Measurements from ENCODE around the gene ATP6V0E1. TPM values are rescaled to one million over a fixed set of nuclear protein-coding genes. Genes with fewer than 3 reads are reported as not detected.

The ATP6V0E1 gene
- total and polyA plus RNA-seq, 3 donors from 2014 or later: 124 to 170 (median 134) TPM

DNA sequence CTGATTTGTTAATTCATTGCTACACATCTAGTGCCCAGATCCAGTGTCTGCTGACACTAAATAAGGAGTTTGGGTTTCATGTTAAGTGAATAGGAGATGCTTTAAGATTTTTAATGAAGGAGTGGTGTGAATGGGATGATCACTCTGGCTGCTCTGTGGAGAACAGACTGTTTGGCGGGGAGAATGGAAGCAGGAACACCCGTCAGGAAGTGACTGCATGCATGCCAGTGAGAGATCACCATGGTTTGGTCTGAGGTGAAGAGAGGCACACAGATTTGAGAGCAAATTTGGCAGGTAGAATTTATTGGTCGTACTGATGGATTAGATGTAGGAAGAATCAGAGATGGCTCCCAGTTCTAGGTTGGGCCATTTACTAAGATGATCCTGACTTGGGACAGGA is 19.8 kb downstream of the ATP6V0E1 start:
- Histone ChIP-seq H3K4me1 (peaks cover 17% of the 10 kb centered on the region), H3K36me3 (ENCODE audit: low read depth, missing control alignments) (no peaks in the 10 kb centered on the region), H3K4me3 (no peak overlapping the region), H3K27me3 (no peaks in the 10 kb centered on the region), H3K27ac (no peak overlapping the region), H3K9me3 (no peaks in the 10 kb centered on the region)
- DNase-seq: no peak
- WGBS, 2 donors: 74 to 85% methylated on average over 3 of the region's 3 CpGs
- intact Hi-C loops (cut with DNase I; ENCODE audit: low total_unique reads): no loop called here
- no peak for TF ChIP-seq POLR2A (IDR thresholded peaks at IDR 0.05)
- TF ChIP-seq, protein P1, sequence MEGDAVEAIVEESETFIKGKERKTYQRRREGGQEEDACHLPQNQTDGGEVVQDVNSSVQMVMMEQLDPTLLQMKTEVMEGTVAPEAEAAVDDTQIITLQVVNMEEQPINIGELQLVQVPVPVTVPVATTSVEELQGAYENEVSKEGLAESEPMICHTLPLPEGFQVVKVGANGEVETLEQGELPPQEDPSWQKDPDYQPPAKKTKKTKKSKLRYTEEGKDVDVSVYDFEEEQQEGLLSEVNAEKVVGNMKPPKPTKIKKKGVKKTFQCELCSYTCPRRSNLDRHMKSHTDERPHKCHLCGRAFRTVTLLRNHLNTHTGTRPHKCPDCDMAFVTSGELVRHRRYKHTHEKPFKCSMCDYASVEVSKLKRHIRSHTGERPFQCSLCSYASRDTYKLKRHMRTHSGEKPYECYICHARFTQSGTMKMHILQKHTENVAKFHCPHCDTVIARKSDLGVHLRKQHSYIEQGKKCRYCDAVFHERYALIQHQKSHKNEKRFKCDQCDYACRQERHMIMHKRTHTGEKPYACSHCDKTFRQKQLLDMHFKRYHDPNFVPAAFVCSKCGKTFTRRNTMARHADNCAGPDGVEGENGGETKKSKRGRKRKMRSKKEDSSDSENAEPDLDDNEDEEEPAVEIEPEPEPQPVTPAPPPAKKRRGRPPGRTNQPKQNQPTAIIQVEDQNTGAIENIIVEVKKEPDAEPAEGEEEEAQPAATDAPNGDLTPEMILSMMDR (IDR thresholded peaks at IDR 0.05): no peak

DNA sequence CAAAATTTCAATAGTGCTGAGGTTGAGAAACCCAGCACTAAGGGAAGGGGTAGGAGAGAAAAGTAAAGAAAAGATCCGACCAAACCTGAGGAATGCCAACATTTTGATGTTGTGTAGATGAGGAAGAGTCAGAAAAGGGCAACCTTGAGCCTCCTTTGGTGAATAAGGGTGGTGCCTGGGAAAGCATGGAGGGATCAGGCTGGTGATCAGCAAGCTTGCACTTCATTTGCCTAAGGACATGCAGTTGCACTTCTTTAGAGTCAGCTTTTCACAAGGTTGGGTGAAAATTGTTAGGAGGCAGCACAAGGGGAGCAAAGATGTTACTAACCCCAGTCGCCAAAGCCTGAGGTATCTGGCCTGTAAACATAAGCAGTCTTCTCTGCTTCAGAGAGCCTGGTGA is 20.4 kb downstream of the ATP6V0E1 start:
- Histone ChIP-seq H3K9me3 (no peaks in the 10 kb centered on the region), H3K27ac (no peak overlapping the region), H3K27me3 (no peaks in the 10 kb centered on the region), H3K36me3 (ENCODE audit: low read depth, missing control alignments) (no peaks in the 10 kb centered on the region), H3K4me1 (peaks cover 17% of the 10 kb centered on the region), H3K4me3 (no peak overlapping the region)
- intact Hi-C loops (cut with DNase I; ENCODE audit: low total_unique reads): no loop called here
- 78 to 86% methylated on average over 2 of the region's 2 CpGs for WGBS, 2 donors
- TF ChIP-seq POLR2A (IDR thresholded peaks at IDR 0.05): no peak
- DNase-seq: no peak

DNA sequence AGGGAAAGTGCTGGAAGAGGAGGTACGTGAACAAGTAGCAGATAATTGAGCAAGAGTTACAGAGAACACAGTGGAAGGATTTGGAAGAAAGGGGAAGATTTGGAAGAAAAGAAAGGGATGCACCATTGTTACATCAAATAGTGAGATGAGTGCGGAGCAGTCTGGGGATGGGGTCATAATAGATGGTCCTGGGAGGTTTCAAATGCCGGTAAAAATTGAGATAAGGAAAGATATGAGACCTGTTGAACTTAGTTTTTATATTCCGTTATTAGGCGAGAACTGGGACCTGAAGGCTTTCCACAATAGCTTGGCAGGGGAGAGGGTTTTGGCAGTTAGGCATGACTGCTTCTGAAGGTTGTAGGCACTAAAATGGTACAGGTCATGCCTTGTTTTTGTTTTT is 20.9 kb downstream of the ATP6V0E1 start:
- H3K9me3 ChIP-seq: no peaks in the 10 kb centered on the region
- no peak for TF ChIP-seq POLR2A (IDR thresholded peaks at IDR 0.05)
- TF ChIP-seq, protein P1 (IDR thresholded peaks at IDR 0.05): no peak
- no peaks in the 10 kb centered on the region for H3K27me3 ChIP-seq
- WGBS, 2 donors: 81 to 87% methylated on average over 5 of the region's 5 CpGs
- H3K4me3 ChIP-seq: no peak overlapping the region
- intact Hi-C loops (cut with DNase I; ENCODE audit: low total_unique reads): no loop called here
- no peak overlapping the region for H3K27ac ChIP-seq
- H3K4me1 ChIP-seq: peaks cover 17% of the 10 kb centered on the region
- no peak for DNase-seq
- no peaks in the 10 kb centered on the region for H3K36me3 ChIP-seq (ENCODE audit: low read depth, missing control alignments)

DNA sequence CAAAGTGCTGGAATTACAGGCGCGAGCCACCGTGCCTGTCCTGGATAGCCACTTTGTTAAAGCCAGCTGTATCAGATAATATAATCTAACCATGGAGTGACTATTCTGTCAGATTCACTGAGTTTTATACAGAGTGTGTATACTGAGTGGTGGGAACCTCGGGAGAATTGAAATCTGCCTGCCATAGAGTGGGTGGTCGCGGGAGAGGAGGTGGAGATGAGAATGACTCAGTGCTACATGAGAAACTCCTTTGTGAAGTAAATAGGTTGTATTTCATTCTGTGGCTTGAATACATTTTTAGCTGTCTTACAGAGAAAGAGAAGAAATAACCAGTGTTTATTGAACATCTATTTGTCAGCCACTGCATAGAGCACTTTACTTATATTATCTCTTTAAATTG is 26.4 kb downstream of the ATP6V0E1 start:
- no peaks in the 10 kb centered on the region for H3K9me3 ChIP-seq
- WGBS, 2 donors: 84 to 86% methylated on average over 6 of the region's 6 CpGs
- TF ChIP-seq POLR2A (IDR thresholded peaks at IDR 0.05): no peak
- TF ChIP-seq, protein P1 (IDR thresholded peaks at IDR 0.05): no peak
- DNase-seq: no peak
- H3K36me3 ChIP-seq (ENCODE audit: low read depth, missing control alignments): no peaks in the 10 kb centered on the region
- H3K4me1 ChIP-seq: peaks cover 14% of the 10 kb centered on the region
- no peak overlapping the region for H3K4me3 ChIP-seq
- intact Hi-C loops (cut with DNase I; ENCODE audit: low total_unique reads): no loop called here
- H3K27ac ChIP-seq: no peak overlapping the region
- no peaks in the 10 kb centered on the region for H3K27me3 ChIP-seq

DNA sequence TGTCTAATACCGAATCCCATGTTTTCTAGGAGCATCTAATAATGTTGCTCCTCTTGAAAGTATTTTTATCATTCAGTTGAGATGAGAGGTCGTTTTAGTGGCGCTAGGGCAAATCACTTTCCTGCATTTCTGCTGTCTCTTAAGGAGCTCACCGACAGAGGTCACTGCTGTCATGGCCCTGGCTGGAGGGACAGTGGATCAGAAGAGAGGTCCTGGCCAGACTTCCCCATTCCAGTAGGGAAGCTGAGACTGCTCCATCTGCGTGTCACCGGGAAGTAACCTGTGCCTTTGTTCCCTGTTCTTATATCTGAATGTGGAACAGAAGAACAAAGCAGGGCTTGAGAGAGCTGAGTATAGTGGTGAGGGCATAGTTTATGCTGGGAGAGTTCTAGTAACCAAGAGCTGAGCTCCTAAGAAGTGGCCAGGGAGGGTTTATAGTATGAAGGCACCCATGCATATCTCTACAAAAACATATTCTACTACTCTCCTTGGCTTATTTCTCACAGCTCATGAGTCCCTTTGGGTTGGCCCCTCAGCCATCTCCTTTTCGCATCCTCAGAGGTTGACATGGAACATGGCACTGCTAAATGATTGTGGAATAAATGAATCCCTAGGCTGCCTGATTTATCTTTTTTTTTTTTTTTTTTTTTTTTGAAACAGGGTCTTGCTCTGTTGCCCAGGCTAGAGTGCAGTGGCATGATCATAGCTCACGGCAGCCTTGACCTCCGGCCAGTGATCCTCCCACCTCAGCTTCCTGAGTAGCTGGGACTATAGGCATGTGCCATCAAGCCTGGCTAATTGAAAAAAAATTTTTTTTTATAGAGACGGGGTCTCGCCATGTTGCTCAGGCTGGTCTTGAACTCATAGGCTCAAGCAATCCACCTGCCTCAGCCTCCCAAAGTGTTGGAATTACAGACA is 27.2 kb downstream of the ATP6V0E1 start:
- Histone ChIP-seq H3K36me3 (ENCODE audit: low read depth, missing control alignments) (no peaks in the 10 kb centered on the region), H3K4me3 (no peak overlapping the region), H3K27me3 (no peaks in the 10 kb centered on the region), H3K4me1 (peaks cover 14% of the 10 kb centered on the region), H3K27ac (peak overlapping the region in 1 of 2 donors; percentile 50), H3K9me3 (no peaks in the 10 kb centered on the region)
- TF ChIP-seq, protein P1 (IDR thresholded peaks at IDR 0.05): peak in 2 of 3 experiments; percentile 17 to 26
- no peak for TF ChIP-seq POLR2A (IDR thresholded peaks at IDR 0.05)
- intact Hi-C loops (cut with DNase I; ENCODE audit: low total_unique reads): no loop called here
- 77% methylated on average over 10 to 11 of the region's 11 CpGs for WGBS, 2 donors
- DNase-seq: peak; percentile 76

All from testis (tissue), 3 donors.